Breast epithelium (tissue), 3 donors: Measurements from ENCODE around the gene LYPD5.

Source experiments
- CTCF ChIP-seq, 3 donors: fragments of 450-650 bp; IDR thresholded peaks; one replicate each; pipeline ENCODE4 v1.5.1; 2016 to 2017; ENCODE audit warnings: antibody characterized with exemption in 3 of 3, mild to moderate bottlenecking in 3 of 3, moderate library complexity in 3 of 3
- POLR2A ChIP-seq: fragments of 450-650 bp; IDR thresholded peaks from one replicate; pipeline ENCODE4 v1.6.1; 2016; ENCODE audit warnings: antibody characterized with exemption, mild to moderate bottlenecking, moderate library complexity

GRCh38 chr19:43782689-43783231 is 19.5 kb downstream of the LYPD5 start:
- TF ChIP-seq POLR2A (no peak), CTCF (IDR thresholded peaks at IDR 0.05) (no peak)
